ENCODE results near the gene RPS27. TPM values are rescaled to one million over a fixed set of nuclear protein-coding genes. Genes with fewer than 3 reads are reported as not detected.

Gene RPS27
- total and polyA plus RNA-seq, 10 of the 15 experiments (the other 5 are each of a cell fraction or from before 2014, with no cell fraction given) = 2,708 to 14,234 (median 8,874) TPM

DNA sequence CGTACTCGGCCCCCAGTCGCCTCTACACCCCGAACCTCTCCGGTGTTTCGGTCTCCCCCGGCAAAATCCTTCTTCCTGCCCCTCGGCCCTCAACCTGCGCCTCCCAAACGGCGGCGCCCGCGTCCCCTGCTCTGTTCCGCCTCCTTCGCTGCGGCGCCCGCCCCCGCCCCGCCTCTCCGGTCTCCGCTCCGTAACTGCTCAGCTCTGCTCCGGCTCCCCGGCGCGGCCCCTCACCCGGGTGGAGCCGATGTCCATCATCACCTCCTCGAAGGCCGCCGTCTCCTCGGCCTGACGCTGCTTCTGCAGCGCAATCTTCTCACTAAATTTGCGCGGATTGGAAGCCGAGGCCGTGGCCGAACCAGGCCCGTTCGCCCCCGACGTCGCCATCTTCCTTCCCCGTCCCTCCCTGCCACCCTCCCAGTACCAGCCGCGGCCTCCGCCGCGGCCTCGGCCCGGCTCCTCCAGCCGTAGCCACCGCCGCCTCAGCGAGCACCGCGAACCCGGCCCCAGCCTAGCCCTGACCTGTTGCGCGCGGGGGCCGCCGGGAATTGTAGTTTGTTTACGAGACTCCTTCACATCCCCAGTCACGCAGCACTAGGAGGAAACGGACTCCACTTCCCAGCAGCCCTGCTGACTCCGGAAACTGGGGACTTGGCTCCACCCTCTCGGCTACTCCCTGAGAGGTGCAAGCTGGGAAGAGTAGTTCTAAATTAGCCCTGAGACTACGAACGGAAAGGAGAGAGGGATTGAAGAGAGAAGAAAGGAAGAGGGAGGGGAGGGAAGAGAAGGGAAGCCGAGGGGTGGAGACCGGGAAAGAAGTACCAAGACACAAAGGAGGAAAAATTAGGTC is 32.2 kb upstream of the RPS27 start, which contains the start of gene CRTC2 (continued):
- TF ChIP-seq ZNF384 (IDR thresholded peaks at IDR 0.05; ENCODE audit: borderline replicate concordance, low read depth, low read length) = no peak
- no peak for TF ChIP-seq GABPA (IDR thresholded peaks at IDR 0.05; ENCODE audit: low read depth)
- no peak for TF ChIP-seq RBBP5 (conservative IDR thresholded peaks at IDR 0.05)
- TF ChIP-seq EZH2 (IDR thresholded peaks at IDR 0.05; ENCODE audit: borderline replicate concordance, control insufficient read depth, low read depth, low read length) = no peak
- no peak for TF ChIP-seq NFYB (IDR thresholded peaks at IDR 0.05; ENCODE audit: insufficient read depth, low read depth, low read length)
- TF ChIP-seq SMAD5 (IDR thresholded peaks at IDR 0.05; ENCODE audit: low read depth) = no peak; the same call in 1 of the 2 replicates
- TF ChIP-seq, protein P1, sequence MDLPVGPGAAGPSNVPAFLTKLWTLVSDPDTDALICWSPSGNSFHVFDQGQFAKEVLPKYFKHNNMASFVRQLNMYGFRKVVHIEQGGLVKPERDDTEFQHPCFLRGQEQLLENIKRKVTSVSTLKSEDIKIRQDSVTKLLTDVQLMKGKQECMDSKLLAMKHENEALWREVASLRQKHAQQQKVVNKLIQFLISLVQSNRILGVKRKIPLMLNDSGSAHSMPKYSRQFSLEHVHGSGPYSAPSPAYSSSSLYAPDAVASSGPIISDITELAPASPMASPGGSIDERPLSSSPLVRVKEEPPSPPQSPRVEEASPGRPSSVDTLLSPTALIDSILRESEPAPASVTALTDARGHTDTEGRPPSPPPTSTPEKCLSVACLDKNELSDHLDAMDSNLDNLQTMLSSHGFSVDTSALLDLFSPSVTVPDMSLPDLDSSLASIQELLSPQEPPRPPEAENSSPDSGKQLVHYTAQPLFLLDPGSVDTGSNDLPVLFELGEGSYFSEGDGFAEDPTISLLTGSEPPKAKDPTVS (IDR thresholded peaks at IDR 0.05; ENCODE audit: low read depth, low read length) = no peak
- no peak for TF ChIP-seq FOS (IDR thresholded peaks at IDR 0.05; ENCODE audit: borderline replicate concordance, extremely low read depth, insufficient read length)
- no peak for TF ChIP-seq BRCA1 (IDR thresholded peaks at IDR 0.05; ENCODE audit: low read depth, low read length)
- no peak for TF ChIP-seq RAD21 (IDR thresholded peaks at IDR 0.05; ENCODE audit: insufficient read depth, low read depth, low read length)
- TF ChIP-seq NRF1 (conservative IDR thresholded peaks at IDR 0.05; ENCODE audit: low read depth, low read length) = no peak; the same call in 1 of the 2 replicates
- TF ChIP-seq, protein P2, sequence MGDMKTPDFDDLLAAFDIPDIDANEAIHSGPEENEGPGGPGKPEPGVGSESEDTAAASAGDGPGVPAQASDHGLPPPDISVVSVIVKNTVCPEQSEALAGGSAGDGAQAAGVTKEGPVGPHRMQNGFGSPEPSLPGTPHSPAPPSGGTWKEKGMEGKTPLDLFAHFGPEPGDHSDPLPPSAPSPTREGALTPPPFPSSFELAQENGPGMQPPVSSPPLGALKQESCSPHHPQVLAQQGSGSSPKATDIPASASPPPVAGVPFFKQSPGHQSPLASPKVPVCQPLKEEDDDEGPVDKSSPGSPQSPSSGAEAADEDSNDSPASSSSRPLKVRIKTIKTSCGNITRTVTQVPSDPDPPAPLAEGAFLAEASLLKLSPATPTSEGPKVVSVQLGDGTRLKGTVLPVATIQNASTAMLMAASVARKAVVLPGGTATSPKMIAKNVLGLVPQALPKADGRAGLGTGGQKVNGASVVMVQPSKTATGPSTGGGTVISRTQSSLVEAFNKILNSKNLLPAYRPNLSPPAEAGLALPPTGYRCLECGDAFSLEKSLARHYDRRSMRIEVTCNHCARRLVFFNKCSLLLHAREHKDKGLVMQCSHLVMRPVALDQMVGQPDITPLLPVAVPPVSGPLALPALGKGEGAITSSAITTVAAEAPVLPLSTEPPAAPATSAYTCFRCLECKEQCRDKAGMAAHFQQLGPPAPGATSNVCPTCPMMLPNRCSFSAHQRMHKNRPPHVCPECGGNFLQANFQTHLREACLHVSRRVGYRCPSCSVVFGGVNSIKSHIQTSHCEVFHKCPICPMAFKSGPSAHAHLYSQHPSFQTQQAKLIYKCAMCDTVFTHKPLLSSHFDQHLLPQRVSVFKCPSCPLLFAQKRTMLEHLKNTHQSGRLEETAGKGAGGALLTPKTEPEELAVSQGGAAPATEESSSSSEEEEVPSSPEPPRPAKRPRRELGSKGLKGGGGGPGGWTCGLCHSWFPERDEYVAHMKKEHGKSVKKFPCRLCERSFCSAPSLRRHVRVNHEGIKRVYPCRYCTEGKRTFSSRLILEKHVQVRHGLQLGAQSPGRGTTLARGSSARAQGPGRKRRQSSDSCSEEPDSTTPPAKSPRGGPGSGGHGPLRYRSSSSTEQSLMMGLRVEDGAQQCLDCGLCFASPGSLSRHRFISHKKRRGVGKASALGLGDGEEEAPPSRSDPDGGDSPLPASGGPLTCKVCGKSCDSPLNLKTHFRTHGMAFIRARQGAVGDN (IDR thresholded peaks at IDR 0.05) = no peak
- TF ChIP-seq, protein P3, sequence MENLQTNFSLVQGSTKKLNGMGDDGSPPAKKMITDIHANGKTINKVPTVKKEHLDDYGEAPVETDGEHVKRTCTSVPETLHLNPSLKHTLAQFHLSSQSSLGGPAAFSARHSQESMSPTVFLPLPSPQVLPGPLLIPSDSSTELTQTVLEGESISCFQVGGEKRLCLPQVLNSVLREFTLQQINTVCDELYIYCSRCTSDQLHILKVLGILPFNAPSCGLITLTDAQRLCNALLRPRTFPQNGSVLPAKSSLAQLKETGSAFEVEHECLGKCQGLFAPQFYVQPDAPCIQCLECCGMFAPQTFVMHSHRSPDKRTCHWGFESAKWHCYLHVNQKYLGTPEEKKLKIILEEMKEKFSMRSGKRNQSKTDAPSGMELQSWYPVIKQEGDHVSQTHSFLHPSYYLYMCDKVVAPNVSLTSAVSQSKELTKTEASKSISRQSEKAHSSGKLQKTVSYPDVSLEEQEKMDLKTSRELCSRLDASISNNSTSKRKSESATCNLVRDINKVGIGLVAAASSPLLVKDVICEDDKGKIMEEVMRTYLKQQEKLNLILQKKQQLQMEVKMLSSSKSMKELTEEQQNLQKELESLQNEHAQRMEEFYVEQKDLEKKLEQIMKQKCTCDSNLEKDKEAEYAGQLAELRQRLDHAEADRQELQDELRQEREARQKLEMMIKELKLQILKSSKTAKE (IDR thresholded peaks at IDR 0.05; ENCODE audit: low read depth, poor library complexity, severe bottlenecking) = no peak
- TF ChIP-seq SIX5 (IDR thresholded peaks at IDR 0.05; ENCODE audit: low read depth, low read length, severe bottlenecking) = peak; percentile 100
- TF ChIP-seq BCL11A (IDR thresholded peaks at IDR 0.05; ENCODE audit: low read depth, low read length) = no peak
- TF ChIP-seq, protein P4, sequence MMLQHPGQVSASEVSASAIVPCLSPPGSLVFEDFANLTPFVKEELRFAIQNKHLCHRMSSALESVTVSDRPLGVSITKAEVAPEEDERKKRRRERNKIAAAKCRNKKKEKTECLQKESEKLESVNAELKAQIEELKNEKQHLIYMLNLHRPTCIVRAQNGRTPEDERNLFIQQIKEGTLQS (IDR thresholded peaks at IDR 0.05; ENCODE audit: borderline replicate concordance, extremely low read depth, low read depth, low read length) = peak; percentile 59; the same call in 1 of the 2 replicates
- TF ChIP-seq ZNF24 (IDR thresholded peaks at IDR 0.05) = no peak
- no peak for TF ChIP-seq SMAD1 (IDR thresholded peaks at IDR 0.05; ENCODE audit: low read depth, partially characterized antibody)
- peak; percentile 67 for TF ChIP-seq SP1 (IDR thresholded peaks at IDR 0.05; ENCODE audit: low read depth, low read length)
- TF ChIP-seq POLR2AphosphoS2 (IDR thresholded peaks at IDR 0.05; ENCODE audit: low read depth, low read length) = peak; percentile 96
- TF ChIP-seq HCFC1 (IDR thresholded peaks at IDR 0.05; ENCODE audit: low read length) = peak; percentile 100
- no peak for TF ChIP-seq KLF5 (IDR thresholded peaks at IDR 0.05; ENCODE audit: partially characterized antibody)
